ENCODE measurements around the gene USP34.

Gene USP34

DNA sequence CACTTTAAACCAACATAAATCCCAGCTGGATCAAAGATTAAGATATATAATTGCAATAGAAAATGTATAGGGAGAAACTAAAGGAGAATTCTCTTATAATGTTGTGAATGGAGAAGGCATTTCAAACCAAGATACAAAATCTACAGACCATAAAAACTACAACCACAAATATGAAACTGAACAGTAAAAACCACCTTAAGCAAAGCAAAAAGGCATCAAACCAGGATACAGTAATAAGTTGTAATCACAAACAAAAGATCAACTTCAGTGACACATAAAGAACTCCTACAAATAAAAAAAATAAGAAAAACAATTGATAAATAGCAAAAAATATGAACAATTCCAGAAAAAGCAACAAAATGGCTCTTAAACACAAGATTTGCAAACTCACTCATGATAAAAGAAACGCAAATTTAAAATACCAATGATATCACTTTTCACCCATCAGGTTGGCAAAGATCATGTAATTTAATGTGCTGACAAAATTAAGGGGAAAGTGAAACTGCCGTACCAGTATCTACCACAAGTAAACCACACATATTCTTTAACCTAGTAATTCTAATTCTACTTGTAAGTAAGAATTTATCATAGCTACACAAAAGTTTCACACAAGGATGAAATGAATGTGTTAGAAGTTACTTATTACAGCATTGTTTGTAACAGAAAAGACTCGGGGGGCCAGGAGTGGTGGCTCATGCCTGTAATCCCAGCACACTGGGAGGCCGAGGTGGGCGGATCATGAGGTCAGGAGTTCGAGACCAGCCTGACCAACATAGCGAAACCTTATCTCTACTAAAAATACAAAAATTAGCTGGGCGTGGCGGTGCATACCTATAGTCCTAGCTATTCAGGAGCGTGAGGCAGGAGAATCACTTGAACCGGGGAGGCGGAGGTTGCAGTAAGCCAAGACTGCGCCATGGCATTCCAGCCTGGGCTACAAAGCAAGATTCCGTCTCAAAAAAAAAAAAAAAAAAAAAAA, 101.9 kb downstream of the USP34 start:
- DNase-seq (ENCODE audit: low read depth, low spot score) = no peak

- DNase-seq (ENCODE audit: low read depth, low spot score) = no peak
These were observed 103.7 kb downstream of the USP34 start for GRCh38 chr2:61367177-61367576.

GRCh38 chr2:61363580-61363979, 107.3 kb downstream of the USP34 start:
- DNase-seq (ENCODE audit: low read depth, low spot score) = no peak

- no peak for DNase-seq (ENCODE audit: low read depth, low spot score)
These were observed 108.0 kb downstream of the USP34 start for GRCh38 chr2:61362873-61363272.

- no peak for DNase-seq (ENCODE audit: low read depth, low spot score)
These were observed 109.8 kb downstream of the USP34 start for GRCh38 chr2:61361068-61361467.

GRCh38 chr2:61359058-61359457, 111.8 kb downstream of the USP34 start:
- no peak for DNase-seq (ENCODE audit: low read depth, low spot score)

GRCh38 chr2:61357681-61358080, 113.2 kb downstream of the USP34 start:
- no peak for DNase-seq (ENCODE audit: low read depth, low spot score)

- no peak for DNase-seq (ENCODE audit: low read depth, low spot score)
These were observed 113.9 kb downstream of the USP34 start for GRCh38 chr2:61356958-61357350.

DNA sequence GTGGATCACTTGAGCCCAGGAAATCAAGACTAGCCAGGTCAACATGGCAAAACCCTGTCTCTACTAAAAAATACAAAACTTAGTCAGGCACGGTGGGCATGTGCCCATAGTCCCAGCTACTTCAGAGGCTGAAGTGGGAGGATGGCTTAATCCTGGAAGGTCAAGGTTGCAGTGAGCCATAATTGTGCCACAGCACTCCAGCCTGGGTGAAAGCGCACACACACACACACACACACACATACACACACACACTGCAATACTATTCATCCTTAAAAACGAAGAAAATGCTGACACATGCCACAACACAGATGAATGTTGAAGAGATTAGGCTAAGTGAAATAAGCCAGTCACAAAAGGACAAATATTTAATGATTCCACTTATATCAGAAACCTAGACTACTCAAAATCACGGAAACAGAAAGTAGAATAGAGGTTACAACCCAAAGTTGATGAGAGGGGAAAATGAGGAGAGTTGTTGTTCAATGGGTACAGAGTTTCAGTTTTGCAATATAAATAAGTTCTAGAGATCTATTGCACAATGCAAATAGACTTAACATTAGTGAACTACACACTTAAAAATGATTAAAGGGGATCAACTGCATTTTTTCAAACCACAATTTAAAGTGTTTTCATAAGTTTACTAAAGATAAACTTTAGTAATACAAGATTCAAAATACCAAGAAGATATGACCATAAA, 114.5 kb downstream of the USP34 start:
- no peak for DNase-seq (ENCODE audit: low read depth, low spot score)

GRCh38 chr2:61354543-61355197, 116.2 kb downstream of the USP34 start:
- DNase-seq (ENCODE audit: low read depth, low spot score) = no peak

- no peak for DNase-seq (ENCODE audit: low read depth, low spot score)
These were observed 117.0 kb downstream of the USP34 start for GRCh38 chr2:61353909-61354308.

- DNase-seq (ENCODE audit: low read depth, low spot score) = no peak
These were observed 120.1 kb downstream of the USP34 start for GRCh38 chr2:61350777-61351176.

GRCh38 chr2:61343141-61343540, 127.7 kb downstream of the USP34 start:
- DNase-seq (ENCODE audit: low read depth, low spot score) = no peak

DNA sequence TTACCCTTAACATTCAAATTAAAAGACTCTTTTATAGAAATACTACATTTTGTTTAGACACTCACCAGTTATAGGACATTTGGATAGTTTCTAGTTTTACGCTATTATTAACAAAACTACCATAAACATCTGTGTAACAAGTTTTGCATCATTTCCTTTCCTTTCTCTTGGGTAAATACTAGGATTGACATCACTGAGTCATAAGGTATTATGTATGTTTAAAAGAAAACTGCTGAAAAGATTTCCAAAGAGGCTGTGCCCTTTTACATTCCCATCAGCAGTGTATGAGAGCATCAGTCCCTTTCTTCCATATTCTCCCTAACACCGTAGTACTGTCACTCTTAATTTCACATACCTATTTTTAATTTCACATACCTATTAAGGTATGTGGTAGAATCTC, 130.6 kb downstream of the USP34 start:
- DNase-seq (ENCODE audit: low read depth, low spot score) = no peak

- DNase-seq (ENCODE audit: low read depth, low spot score) = no peak
These were observed 132.4 kb downstream of the USP34 start for GRCh38 chr2:61338447-61338846.

- no peak for DNase-seq (ENCODE audit: low read depth, low spot score)
These were observed 135.7 kb downstream of the USP34 start for GRCh38 chr2:61335187-61335586.

- no peak for DNase-seq (ENCODE audit: low read depth, low spot score)
These were observed 136.4 kb downstream of the USP34 start for GRCh38 chr2:61334466-61334865.

- no peak for DNase-seq (ENCODE audit: low read depth, low spot score)
These were observed 142.1 kb downstream of the USP34 start for GRCh38 chr2:61328707-61329251.

- no peak for DNase-seq (ENCODE audit: low read depth, low spot score)
These were observed 143.7 kb downstream of the USP34 start for GRCh38 chr2:61327173-61327572.

GRCh38 chr2:61326423-61326822, 144.5 kb downstream of the USP34 start:
- DNase-seq (ENCODE audit: low read depth, low spot score) = no peak

GRCh38 chr2:61320181-61320580, 150.7 kb downstream of the USP34 start:
- no peak for DNase-seq (ENCODE audit: low read depth, low spot score)

DNA sequence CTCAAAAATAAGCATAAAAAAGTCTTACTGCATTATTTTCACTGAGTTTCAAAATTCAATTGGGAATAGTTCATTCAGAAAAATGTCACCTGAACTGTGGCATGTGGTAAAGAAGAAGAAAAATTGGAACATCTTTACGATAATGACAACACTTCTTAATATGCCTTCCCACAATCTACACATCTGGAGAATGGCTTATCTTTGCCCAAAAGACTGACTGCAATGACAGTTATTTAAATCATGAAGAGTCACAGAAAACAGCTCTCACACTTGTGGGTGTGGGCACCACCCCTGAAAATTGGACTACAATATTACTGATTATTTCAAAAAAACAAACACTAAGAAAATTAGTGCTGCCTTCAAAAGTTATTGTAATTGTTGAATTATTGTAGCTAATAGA, 152.3 kb downstream of the USP34 start:
- no peak for DNase-seq (ENCODE audit: low read depth, low spot score)
